Duodenal mucosa (tissue), 2 donors: ENCODE results near the gene GATB.

Experiments used
- H3K27ac ChIP-seq: one replicate; pipeline ENCODE4 v1.7.0; 2013; ENCODE audit warnings: low read depth, low read length
- H3K27me3 ChIP-seq, 2 donors: one replicate each; pipeline ENCODE4 v1.7.0; 2013; ENCODE audit warnings: low read length in 2 of 2, control low read depth in 1 of 2; ENCODE audit not compliant: insufficient read depth in 2 of 2, control insufficient read depth in 1 of 2
- H3K36me3 ChIP-seq, 2 donors: one replicate each; pipeline ENCODE4 v1.7.0; 2013; ENCODE audit warnings: low read length in 2 of 2, control low read depth in 1 of 2; ENCODE audit not compliant: insufficient read depth in 2 of 2, control insufficient read depth in 1 of 2
- H3K4me1 ChIP-seq, 2 donors: one replicate each; pipeline ENCODE4 v1.7.0; 2013; ENCODE audit warnings: low read length in 2 of 2, control low read depth in 1 of 2; ENCODE audit not compliant: insufficient read depth in 2 of 2, control insufficient read depth in 1 of 2
- H3K4me3 ChIP-seq, 2 donors: one replicate each; pipeline ENCODE4 v1.7.0; 2013; ENCODE audit warnings: low read length in 2 of 2, low read depth in 1 of 2
- H3K9ac ChIP-seq, 2 donors: one replicate each; pipeline ENCODE4 v1.7.0; 2013; ENCODE audit warnings: low read length in 2 of 2, low read depth in 1 of 2
- H3K9me3 ChIP-seq, 2 donors: one replicate each; pipeline ENCODE4 v1.7.0; 2013; ENCODE audit warnings: low read length in 2 of 2, control low read depth in 1 of 2; ENCODE audit not compliant: control insufficient read depth in 1 of 2

Gene GATB

GRCh38 chr4:151669990-151670389 lies 90.8 kb downstream of the GATB start:
- H3K27me3 ChIP-seq = no peaks in the 10 kb centered on the region
- no peak overlapping the region for H3K4me3 ChIP-seq
- H3K9me3 ChIP-seq = no peaks in the 10 kb centered on the region
- no peak overlapping the region for H3K27ac ChIP-seq
- H3K4me1 ChIP-seq = peaks cover 0 to 7% of the 10 kb centered on the region in 2 donors
- peaks cover 3 to 12% of the 10 kb centered on the region in 2 donors for H3K36me3 ChIP-seq
- H3K9ac ChIP-seq = no peak overlapping the region

GRCh38 chr4:151668689-151669402 lies 92.0 kb downstream of the GATB start:
- H3K9me3 ChIP-seq = no peaks in the 10 kb centered on the region

GRCh38 chr4:151667666-151668065 lies 93.1 kb downstream of the GATB start:
- Histone ChIP-seq H3K9me3 (no peaks in the 10 kb centered on the region), H3K27ac (no peak overlapping the region), H3K27me3 (no peaks in the 10 kb centered on the region), H3K4me1 (no peaks in the 10 kb centered on the region), H3K4me3 (no peak overlapping the region), H3K9ac (no peak overlapping the region), H3K36me3 (peaks cover 3 to 16% of the 10 kb centered on the region in 2 donors)

More at GRCh38 chr4:151668689-151669402, 92.0 kb downstream of the GATB start:
- H3K27ac ChIP-seq = no peak overlapping the region
- peaks cover 0 to under 1% of the 10 kb centered on the region in 2 donors for H3K4me1 ChIP-seq
- peaks cover 3 to 12% of the 10 kb centered on the region in 2 donors for H3K36me3 ChIP-seq
- no peaks in the 10 kb centered on the region for H3K27me3 ChIP-seq
- no peak overlapping the region for H3K9ac ChIP-seq
- no peak overlapping the region for H3K4me3 ChIP-seq

GRCh38 chr4:151667048-151667447 lies 93.8 kb downstream of the GATB start:
- H3K4me1 ChIP-seq = no peaks in the 10 kb centered on the region
- H3K36me3 ChIP-seq = peaks cover 3 to 20% of the 10 kb centered on the region in 2 donors
- H3K9me3 ChIP-seq = no peaks in the 10 kb centered on the region
- no peaks in the 10 kb centered on the region for H3K27me3 ChIP-seq
- no peak overlapping the region for H3K9ac ChIP-seq
- no peak overlapping the region for H3K27ac ChIP-seq
- no peak overlapping the region for H3K4me3 ChIP-seq

- Histone ChIP-seq H3K4me3 (no peak overlapping the region), H3K27me3 (no peaks in the 10 kb centered on the region), H3K36me3 (peaks cover 3 to 20% of the 10 kb centered on the region in 2 donors), H3K4me1 (no peaks in the 10 kb centered on the region), H3K27ac (no peak overlapping the region), H3K9me3 (no peaks in the 10 kb centered on the region), H3K9ac (no peak overlapping the region)
Observed at GRCh38 chr4:151666501-151666900, 94.3 kb downstream of the GATB start.

- no peaks in the 10 kb centered on the region for H3K4me1 ChIP-seq
- no peak overlapping the region for H3K27ac ChIP-seq
Observed at GRCh38 chr4:151665785-151666127, 95.1 kb downstream of the GATB start.

GRCh38 chr4:151665022-151665784 lies 95.6 kb downstream of the GATB start:
- Histone ChIP-seq H3K4me3 (no peak overlapping the region), H3K9me3 (no peaks in the 10 kb centered on the region), H3K27ac (no peak overlapping the region), H3K36me3 (peaks cover 3 to 20% of the 10 kb centered on the region in 2 donors), H3K27me3 (no peaks in the 10 kb centered on the region), H3K4me1 (no peaks in the 10 kb centered on the region), H3K9ac (no peak overlapping the region)

More at GRCh38 chr4:151665785-151666127, 95.1 kb downstream of the GATB start:
- Histone ChIP-seq H3K9me3 (no peaks in the 10 kb centered on the region), H3K4me3 (no peak overlapping the region), H3K9ac (no peak overlapping the region), H3K36me3 (peaks cover 3 to 20% of the 10 kb centered on the region in 2 donors), H3K27me3 (no peaks in the 10 kb centered on the region)

GRCh38 chr4:151664289-151664688 lies 96.5 kb downstream of the GATB start:
- Histone ChIP-seq H3K4me1 (no peaks in the 10 kb centered on the region), H3K27ac (no peak overlapping the region)

GRCh38 chr4:151663109-151663508 lies 97.7 kb downstream of the GATB start:
- H3K27ac ChIP-seq = no peak overlapping the region
- H3K4me1 ChIP-seq = no peaks in the 10 kb centered on the region
- peaks cover 0 to 10% of the 10 kb centered on the region in 2 donors for H3K36me3 ChIP-seq

More at GRCh38 chr4:151664289-151664688, 96.5 kb downstream of the GATB start:
- no peak overlapping the region for H3K4me3 ChIP-seq
- no peak overlapping the region for H3K9ac ChIP-seq
- H3K9me3 ChIP-seq = no peaks in the 10 kb centered on the region
- H3K27me3 ChIP-seq = no peaks in the 10 kb centered on the region
- peaks cover 0 to 16% of the 10 kb centered on the region in 2 donors for H3K36me3 ChIP-seq

GRCh38 chr4:151661873-151662272 lies 98.9 kb downstream of the GATB start:
- H3K27ac ChIP-seq = no peak overlapping the region
- no peak overlapping the region for H3K9ac ChIP-seq
- H3K4me1 ChIP-seq = no peaks in the 10 kb centered on the region
- H3K27me3 ChIP-seq = no peaks in the 10 kb centered on the region
- H3K9me3 ChIP-seq = no peaks in the 10 kb centered on the region
- peaks cover 0 to 18% of the 10 kb centered on the region in 2 donors for H3K36me3 ChIP-seq
- H3K4me3 ChIP-seq = no peak overlapping the region

More at GRCh38 chr4:151663109-151663508, 97.7 kb downstream of the GATB start:
- Histone ChIP-seq H3K9me3 (no peaks in the 10 kb centered on the region), H3K27me3 (no peaks in the 10 kb centered on the region), H3K4me3 (no peak overlapping the region), H3K9ac (no peak overlapping the region)
